Measurements from ENCODE around the gene ARL5C. TPM values are rescaled to one million over a fixed set of nuclear protein-coding genes. Genes with fewer than 3 reads are reported as not detected.
A peak's percentile ranks its signal among the peaks of the same experiment; 100 is the strongest.

ARL5C gene
- total RNA-seq, 4 donors from 2014 or later: not detected

- 51 to 83% methylated on average over 1 to 5 of the region's 5 CpGs for WGBS, 2 donors
- Histone ChIP-seq H3K9me3 (no peaks in the 10 kb centered on the region), H3K27me3 (no peaks in the 10 kb centered on the region), H3K4me3 (replicated peaks in 1 of 3) (peak overlapping the region in 1 of 3 donors; percentile 35), H3K27ac (no peak overlapping the region), H3K36me3 (no peaks in the 10 kb centered on the region), H3K4me1 (peaks cover 10 to 21% of the 10 kb centered on the region in 2 donors)
- DNase-seq: no peak
- TF ChIP-seq POLR2A (IDR thresholded peaks at IDR 0.05) (no peak), CTCF (IDR thresholded peaks at IDR 0.05) (no peak)
- intact Hi-C loops (cut with DNase I): loop anchor here (5.0 kb wide), 1 partner anchor 168 kb away; no protein-coding TSS in a partner anchor
Measured at GRCh38 chr17:39150795-39151149, 15.2 kb downstream of the ARL5C start.

- no peak for TF ChIP-seq POLR2A (IDR thresholded peaks at IDR 0.05)
- TF ChIP-seq CTCF (IDR thresholded peaks at IDR 0.05): no peak
- H3K4me1 ChIP-seq: peaks cover 10 to 22% of the 10 kb centered on the region in 2 donors
- no peak overlapping the region for H3K27ac ChIP-seq
- no peak overlapping the region for H3K4me3 ChIP-seq (replicated peaks in 1 of 3)
- H3K27me3 ChIP-seq: no peaks in the 10 kb centered on the region
- no peaks in the 10 kb centered on the region for H3K9me3 ChIP-seq
- WGBS, 2 donors: 80 to 81% methylated on average over 5 of the region's 5 CpGs
- no peak for DNase-seq
- H3K36me3 ChIP-seq: no peaks in the 10 kb centered on the region
- intact Hi-C loops (cut with DNase I): loop anchor here (5.0 kb wide), 1 partner anchor 168 kb away; no protein-coding TSS in a partner anchor
Measured at GRCh38 chr17:39150104-39150634, 15.8 kb downstream of the ARL5C start.

DNA sequence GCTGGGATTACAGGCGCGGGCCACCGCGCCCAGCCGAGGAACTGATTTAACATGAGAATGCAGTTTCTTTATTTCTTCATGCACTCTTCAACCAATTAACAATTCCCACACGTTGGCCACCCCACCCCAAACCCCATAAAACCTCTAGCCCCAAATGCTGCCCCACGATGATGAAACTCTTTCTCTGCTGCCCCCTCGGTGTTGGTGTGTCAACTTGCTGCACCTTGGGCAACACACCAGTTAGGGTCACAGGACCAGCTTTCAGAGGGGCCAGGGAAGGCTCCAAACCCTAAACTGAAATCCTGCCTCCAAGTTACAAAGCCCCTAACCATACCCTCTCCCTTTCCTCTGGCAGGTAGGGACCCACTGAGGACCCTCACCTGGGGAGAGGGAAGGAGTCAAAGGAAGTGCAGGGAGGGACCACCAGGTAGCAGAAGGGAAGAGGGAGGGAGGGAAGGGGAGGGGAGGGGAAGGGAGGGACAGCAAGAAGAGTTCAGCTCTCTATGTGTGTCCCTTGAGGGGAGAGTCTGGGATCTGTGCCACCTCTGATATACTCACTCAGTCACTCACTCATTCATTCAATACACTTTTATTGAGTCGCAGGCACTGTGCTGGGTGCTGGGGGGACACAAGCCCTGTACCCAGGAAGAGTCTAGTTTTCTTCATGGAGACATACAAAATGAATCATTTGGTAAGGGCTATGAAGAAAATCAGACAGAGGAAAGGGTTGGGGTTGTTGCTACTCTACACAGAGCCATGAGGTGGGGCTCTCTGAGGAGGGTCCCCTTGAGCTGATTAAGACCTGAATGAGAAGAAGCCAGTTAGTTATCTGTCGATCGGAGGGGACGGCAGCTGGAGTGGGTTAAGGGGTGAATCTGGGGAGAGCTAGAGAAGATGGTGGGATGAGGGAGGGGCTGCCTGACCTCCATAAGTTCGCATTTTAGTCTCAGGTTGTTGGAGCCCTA, 18.5 kb downstream of the ARL5C start:
- DNase-seq: no peak
- intact Hi-C loops (cut with DNase I): no loop called here
- Histone ChIP-seq H3K9me3 (no peaks in the 10 kb centered on the region), H3K27me3 (no peaks in the 10 kb centered on the region), H3K36me3 (no peaks in the 10 kb centered on the region), H3K4me3 (replicated peaks in 1 of 3) (no peak overlapping the region), H3K4me1 (peaks cover 12 to 29% of the 10 kb centered on the region in 2 donors), H3K27ac (no peak overlapping the region)
- 66 to 77% methylated on average over 13 of the region's 13 CpGs for WGBS, 2 donors
- no peak for TF ChIP-seq CTCF (IDR thresholded peaks at IDR 0.05)
- TF ChIP-seq POLR2A (IDR thresholded peaks at IDR 0.05): no peak

DNA sequence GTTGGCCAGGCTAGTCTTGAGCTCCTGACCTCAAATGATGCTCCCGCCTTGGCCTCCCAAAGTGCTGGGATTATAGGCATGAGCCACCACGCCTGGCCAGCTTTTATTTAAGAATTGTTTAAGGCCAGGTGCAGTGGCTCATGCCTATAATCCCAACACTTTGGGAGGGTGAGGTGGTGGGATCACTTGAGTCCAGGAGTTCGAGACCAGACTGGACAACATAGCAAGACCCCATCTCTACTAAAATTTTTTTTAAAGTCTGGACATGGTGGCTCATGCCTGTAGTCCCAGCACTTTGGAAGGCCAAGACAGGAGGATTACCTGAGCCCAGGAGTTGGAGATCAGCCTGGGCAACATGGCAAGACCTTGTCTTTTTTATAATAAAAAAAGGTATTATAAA, 19.7 kb downstream of the ARL5C start:
- Histone ChIP-seq H3K27me3 (no peaks in the 10 kb centered on the region), H3K36me3 (no peaks in the 10 kb centered on the region), H3K9me3 (no peaks in the 10 kb centered on the region), H3K4me1 (peaks cover 3 to 17% of the 10 kb centered on the region in 2 donors), H3K27ac (no peak overlapping the region), H3K4me3 (replicated peaks in 1 of 3) (no peak overlapping the region)
- TF ChIP-seq POLR2A (IDR thresholded peaks at IDR 0.05): no peak
- 93 to 98% methylated on average over 3 of the region's 3 CpGs for WGBS, 2 donors
- DNase-seq: no peak
- intact Hi-C loops (cut with DNase I): no loop called here

DNA sequence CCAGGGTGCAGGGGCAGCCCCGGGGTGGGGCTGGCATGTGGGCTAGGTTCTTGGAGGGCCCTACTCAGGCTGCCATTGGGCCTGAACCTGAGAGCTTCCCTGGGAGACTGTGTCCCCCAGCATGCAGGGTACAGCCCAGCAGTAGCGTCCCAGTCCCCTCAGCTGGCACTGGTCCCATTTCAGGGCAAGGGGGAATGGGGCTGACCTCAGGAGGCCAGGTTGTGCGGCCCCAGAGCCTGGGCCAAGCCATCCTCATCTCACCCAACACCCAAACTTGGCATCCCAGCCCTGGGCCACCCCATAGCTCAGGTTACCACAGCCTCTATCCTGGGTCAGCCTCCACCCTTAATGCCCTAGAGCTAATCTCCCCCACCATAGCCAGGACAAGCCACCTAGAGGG, 20.8 kb downstream of the ARL5C start:
- Histone ChIP-seq H3K4me1 (peaks cover 3 to 12% of the 10 kb centered on the region in 2 donors), H3K4me3 (replicated peaks in 1 of 3) (no peak overlapping the region), H3K36me3 (no peaks in the 10 kb centered on the region), H3K27ac (peak overlapping the region in 1 of 3 donors; percentile 3), H3K27me3 (no peaks in the 10 kb centered on the region), H3K9me3 (no peaks in the 10 kb centered on the region)
- no peak for DNase-seq
- TF ChIP-seq POLR2A (IDR thresholded peaks at IDR 0.05): no peak
- TF ChIP-seq CTCF (IDR thresholded peaks at IDR 0.05): no peak
- intact Hi-C loops (cut with DNase I): no loop called here
- 79 to 91% methylated on average over 3 of the region's 3 CpGs for WGBS, 2 donors

All from thyroid gland (tissue), 4 donors.